D721Med (cell line): Measurements from ENCODE around the gene TBC1D2.

Source experiments
- DNase-seq: peaks from one replicate; pipeline ENCODE4 v3.0.0; 2011; ENCODE audit warnings: low spot score; ENCODE audit not compliant: insufficient read length
- FAIRE-seq: peaks from 2 replicates; lab custom pipeline; 2011; peaks lifted over from hg19 to GRCh38; lab: Jason Lieb, UNC
- TF ChIP-seq, protein P1 (sequence below): IDR thresholded peaks from 2 replicates; pipeline ENCODE4 v1.5.1; 2012; ENCODE audit warnings: mild to moderate bottlenecking, control low read depth; ENCODE audit not compliant: insufficient read depth; ENCODE audit errors: missing control alignments

TBC1D2 gene

DNA sequence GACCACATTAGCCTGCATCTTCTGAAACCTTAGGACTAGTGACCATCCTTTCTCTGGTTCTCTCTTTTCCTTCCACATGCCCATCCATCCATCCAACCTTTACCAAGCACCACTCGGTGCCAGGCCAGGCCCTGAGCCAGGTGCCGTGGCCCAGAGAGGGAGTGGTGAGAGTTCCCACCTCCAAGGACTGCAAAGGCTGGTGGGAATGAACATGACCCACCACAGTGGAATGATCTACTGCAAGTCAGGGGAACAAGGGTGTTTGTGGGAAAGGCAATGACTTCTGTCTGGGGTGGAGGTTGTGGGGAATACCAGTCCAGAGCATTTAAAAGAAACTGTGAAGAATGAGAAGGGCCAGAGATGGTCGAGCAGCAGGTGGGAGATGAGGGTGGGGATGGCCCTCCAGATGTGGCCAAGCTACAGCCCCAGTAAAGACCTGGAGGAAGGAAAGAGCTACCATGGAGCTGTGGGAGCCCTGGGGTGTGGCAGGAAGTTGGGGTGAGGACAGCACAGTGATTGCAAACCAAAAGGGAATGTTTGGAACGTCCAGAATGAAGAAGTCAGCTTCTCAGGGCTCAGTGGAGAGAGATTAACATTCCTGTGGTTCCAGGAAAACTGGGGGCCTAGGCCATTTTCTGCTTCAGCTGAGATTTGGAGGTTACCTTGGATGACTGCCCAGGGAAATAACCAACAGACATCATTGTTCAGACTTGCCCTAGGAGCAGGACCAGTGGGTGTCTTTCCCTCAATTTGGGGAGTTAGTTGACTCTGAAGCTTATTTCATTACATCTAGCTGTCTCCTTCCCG, 32.4 kb downstream of the TBC1D2 start:
- TF ChIP-seq, protein P1, sequence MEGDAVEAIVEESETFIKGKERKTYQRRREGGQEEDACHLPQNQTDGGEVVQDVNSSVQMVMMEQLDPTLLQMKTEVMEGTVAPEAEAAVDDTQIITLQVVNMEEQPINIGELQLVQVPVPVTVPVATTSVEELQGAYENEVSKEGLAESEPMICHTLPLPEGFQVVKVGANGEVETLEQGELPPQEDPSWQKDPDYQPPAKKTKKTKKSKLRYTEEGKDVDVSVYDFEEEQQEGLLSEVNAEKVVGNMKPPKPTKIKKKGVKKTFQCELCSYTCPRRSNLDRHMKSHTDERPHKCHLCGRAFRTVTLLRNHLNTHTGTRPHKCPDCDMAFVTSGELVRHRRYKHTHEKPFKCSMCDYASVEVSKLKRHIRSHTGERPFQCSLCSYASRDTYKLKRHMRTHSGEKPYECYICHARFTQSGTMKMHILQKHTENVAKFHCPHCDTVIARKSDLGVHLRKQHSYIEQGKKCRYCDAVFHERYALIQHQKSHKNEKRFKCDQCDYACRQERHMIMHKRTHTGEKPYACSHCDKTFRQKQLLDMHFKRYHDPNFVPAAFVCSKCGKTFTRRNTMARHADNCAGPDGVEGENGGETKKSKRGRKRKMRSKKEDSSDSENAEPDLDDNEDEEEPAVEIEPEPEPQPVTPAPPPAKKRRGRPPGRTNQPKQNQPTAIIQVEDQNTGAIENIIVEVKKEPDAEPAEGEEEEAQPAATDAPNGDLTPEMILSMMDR: no peak
- DNase-seq (no peak), FAIRE-seq (no peak)

GRCh38 chr9:98220911-98221310, 34.5 kb downstream of the TBC1D2 start:
- FAIRE-seq (no peak), DNase-seq (no peak)
- TF ChIP-seq, protein P1: no peak

DNA sequence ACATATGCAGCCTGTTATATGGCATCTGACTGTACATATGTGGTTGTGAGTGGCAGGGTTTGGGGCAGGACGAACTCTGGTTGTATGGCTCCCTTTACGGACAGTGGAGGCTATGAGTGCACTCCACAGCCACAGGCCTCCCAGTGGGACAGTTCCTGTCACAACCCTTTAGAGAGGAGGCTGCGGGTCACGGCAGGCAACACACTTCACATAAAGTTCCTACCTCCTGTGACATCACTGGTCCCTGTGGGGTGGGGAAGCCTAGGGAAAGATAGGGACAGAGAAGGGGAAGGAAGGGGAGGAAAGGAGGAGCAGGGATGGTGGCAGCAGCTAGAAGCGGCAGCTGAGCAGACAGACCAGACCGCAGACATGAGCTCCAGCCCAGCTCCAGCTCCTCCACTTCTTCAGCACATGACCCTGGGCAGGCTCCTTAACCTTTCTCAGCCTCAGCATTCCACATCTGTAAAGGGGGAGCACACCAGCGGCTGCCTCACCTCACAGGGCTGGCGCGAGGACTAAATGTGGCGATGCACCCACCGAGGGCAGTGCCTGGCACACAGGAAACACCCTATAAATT, 35.6 kb downstream of the TBC1D2 start:
- FAIRE-seq (no peak), DNase-seq (no peak)
- TF ChIP-seq, protein P1: no peak

DNA sequence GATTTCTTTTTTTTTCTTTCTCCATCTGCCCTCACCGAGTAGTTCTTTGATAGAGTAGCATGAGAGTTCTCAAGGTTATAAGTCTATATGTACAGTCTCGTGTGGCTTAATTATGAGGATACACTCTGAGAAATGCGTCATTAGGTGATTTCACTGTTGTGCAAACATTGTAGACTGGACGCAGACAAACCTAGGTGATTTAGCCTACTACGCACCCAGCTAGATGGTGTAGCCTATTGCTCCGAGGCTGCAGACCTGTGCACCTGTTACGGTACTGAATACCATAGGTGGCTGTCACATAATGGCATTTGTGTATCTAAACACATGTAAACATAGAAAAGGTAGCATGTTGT, 36.1 kb downstream of the TBC1D2 start:
- no peak for FAIRE-seq
- no peak for DNase-seq
- TF ChIP-seq, protein P1: no peak

GRCh38 chr9:98218562-98219363, 36.7 kb downstream of the TBC1D2 start:
- DNase-seq: no peak
- TF ChIP-seq, protein P1: no peak
- FAIRE-seq: no peak

- TF ChIP-seq, protein P1: no peak
- DNase-seq (no peak), FAIRE-seq (no peak)
Observed at GRCh38 chr9:98217255-98217654, 38.2 kb downstream of the TBC1D2 start.
